GM23338 (cell line): ENCODE data around the gene IMMP2L. TPM values are rescaled to one million over a fixed set of nuclear protein-coding genes. Genes with fewer than 3 reads are reported as not detected.
A peak's percentile ranks its signal among the peaks of the same experiment; 100 is the strongest.

Experiments
- ATAC-seq: fragments of 200-7000 bp; cut with Tn5 transposase; 3 replicates; pipeline ENCODE4 v1.9.1; 2020
- DNase-seq: peaks from one replicate; pipeline ENCODE4 v3.0.0-alpha.2; 2015; ENCODE audit warnings: low spot score
- H2AFZ ChIP-seq: fragments of 200-600 bp; sonication (generic); 2 replicates; pipeline ENCODE4 v1.8.0; 2016; ENCODE audit warnings: antibody characterized with exemption, mild to moderate bottlenecking, moderate library complexity
- H3F3A ChIP-seq: fragments of 200-600 bp; sonication (generic); replicated peaks from 2 replicates; pipeline ENCODE4 v1.8.0; 2017; ENCODE audit warnings: antibody characterized with exemption, mixed run types, low read depth
- H3K27ac ChIP-seq: fragments of 200-600 bp; sonication (generic); 2 replicates; pipeline ENCODE4 v1.6.1; 2016; ENCODE audit warnings: low read depth
- H3K27me3 ChIP-seq: fragments of 200-600 bp; sonication (generic); 2 replicates; pipeline ENCODE4 v1.8.0; 2016; ENCODE audit warnings: mild to moderate bottlenecking, mixed run types, moderate library complexity; ENCODE audit not compliant: insufficient read depth
- H3K36me3 ChIP-seq: fragments of 200-600 bp; sonication (generic); 2 replicates; pipeline ENCODE4 v1.8.0; 2016; ENCODE audit warnings: mild to moderate bottlenecking; ENCODE audit not compliant: insufficient read depth
- H3K4me1 ChIP-seq: fragments of 200-600 bp; sonication (generic); 2 replicates; pipeline ENCODE4 v1.8.0; 2016; ENCODE audit warnings: mild to moderate bottlenecking, moderate library complexity; ENCODE audit not compliant: insufficient read depth
- H3K4me2 ChIP-seq: fragments of 200-600 bp; sonication (generic); 2 replicates; pipeline ENCODE4 v1.7.1; 2017; ENCODE audit warnings: mixed run types
- H3K4me3 ChIP-seq: fragments of 200-600 bp; sonication (generic); 2 replicates; pipeline ENCODE4 v1.6.1; 2016; ENCODE audit warnings: mixed run types
- H3K79me2 ChIP-seq: fragments of 200-600 bp; sonication (generic); replicated peaks from 2 replicates; pipeline ENCODE4 v1.8.0; 2017; ENCODE audit warnings: mild to moderate bottlenecking; ENCODE audit not compliant: insufficient read depth
- H3K9me2 ChIP-seq: fragments of 200-600 bp; sonication (generic); 2 replicates; pipeline ENCODE4 v1.8.0; 2017; ENCODE audit not compliant: insufficient read depth
- H4K20me1 ChIP-seq: fragments of 200-600 bp; sonication (generic); replicated peaks from 2 replicates; pipeline ENCODE4 v1.8.0; 2017; ENCODE audit warnings: mild to moderate bottlenecking; ENCODE audit not compliant: insufficient read depth
- H3K27ac Mint-ChIP-seq: 2 replicates; pipeline ENCODE4 v1.8.0; 2020; ENCODE audit warnings: inconsistent platforms, mild to moderate bottlenecking, moderate library complexity, mixed read lengths
- H3K27me3 Mint-ChIP-seq: 3 replicates; pipeline ENCODE4 v1.8.0; 2022; ENCODE audit warnings: low read depth, mild to moderate bottlenecking, moderate library complexity, mixed read lengths, inconsistent platforms; ENCODE audit not compliant: insufficient read depth, poor library complexity
- H3K36me3 Mint-ChIP-seq: 3 replicates; pipeline ENCODE4 v1.8.0; 2021; ENCODE audit warnings: low read depth, mild to moderate bottlenecking, inconsistent platforms, moderate library complexity, mixed read lengths
- H3K4me1 Mint-ChIP-seq: 3 replicates; pipeline ENCODE4 v1.8.0; 2020; ENCODE audit warnings: mild to moderate bottlenecking, inconsistent platforms, mixed read lengths
- H3K4me3 Mint-ChIP-seq: 3 replicates; pipeline ENCODE4 v1.8.0; 2021; ENCODE audit warnings: moderate library complexity, mild to moderate bottlenecking, inconsistent platforms, mixed read lengths
- H3K9me3 Mint-ChIP-seq: 3 replicates; pipeline ENCODE4 v1.8.0; 2020; ENCODE audit warnings: moderate library complexity, mild to moderate bottlenecking, inconsistent platforms, mixed read lengths
- CREB1 ChIP-seq: fragments of 250-450 bp; sonication (Bioruptor Pico); IDR thresholded peaks from 2 replicates; pipeline ENCODE4 v1.5.0; 2020; ENCODE audit warnings: low read depth, mild to moderate bottlenecking, moderate library complexity
- EZH2 ChIP-seq: fragments of 200-600 bp; sonication (generic); IDR thresholded peaks from one replicate; pipeline ENCODE4 v1.8.0; 2017; ENCODE audit warnings: antibody characterized with exemption, mild to moderate bottlenecking, low read depth; ENCODE audit not compliant: unreplicated experiment
- NANOG ChIP-seq: IDR thresholded peaks from 2 replicates; pipeline ENCODE4 v1.6.1; 2016; ENCODE audit warnings: antibody characterized with exemption, borderline replicate concordance
- POLR2AphosphoS5 ChIP-seq: IDR thresholded peaks from 2 replicates; pipeline ENCODE4 v1.6.1; 2016; ENCODE audit warnings: antibody characterized with exemption, low read depth
- STAT1 ChIP-seq: IDR thresholded peaks from one replicate; pipeline ENCODE4 v1.6.1; 2016; ENCODE audit warnings: antibody characterized with exemption; ENCODE audit not compliant: unreplicated experiment
- ZNF114 ChIP-seq: fragments of 250-450 bp; sonication (Bioruptor Pico); IDR thresholded peaks from 2 replicates; pipeline ENCODE4 v1.5.0; 2020; ENCODE audit warnings: mild to moderate bottlenecking, moderate library complexity
- ZNF331 ChIP-seq: fragments of 250-450 bp; sonication (Bioruptor Pico); IDR thresholded peaks from 2 replicates; pipeline ENCODE4 v1.5.0; 2020; ENCODE audit warnings: low read depth, mild to moderate bottlenecking, moderate library complexity
- polyA plus RNA-seq: library from polyadenylated mRNA; unstranded; fragments of >200 nt; fragmentation: Nextera tagmentation; extraction: Ambion mirVana; gene quantifications from 2 replicates; pipeline ENCODE4 v1.2.1, GENCODE V29; 2016
- total RNA-seq: library from RNA; depleted of rRNA; stranded (reverse); fragments of >200 nt; shearing (Covaris generic); gene quantifications from 2 replicates; pipeline ENCODE4 v1.2.3, GENCODE V29; 2014
- TF ChIP-seq, protein P1 (sequence below): IDR thresholded peaks from one replicate; pipeline ENCODE4 v1.6.1; 2018; ENCODE audit warnings: antibody characterized with exemption; ENCODE audit not compliant: unreplicated experiment
- TF ChIP-seq, protein P2 (sequence below): IDR thresholded peaks from 2 replicates; pipeline ENCODE4 v1.6.1; 2016; ENCODE audit warnings: antibody characterized with exemption

IMMP2L gene
- total and polyA plus RNA-seq, 2 experiments from 2014 or later = 7.3 to 14.0 TPM

DNA sequence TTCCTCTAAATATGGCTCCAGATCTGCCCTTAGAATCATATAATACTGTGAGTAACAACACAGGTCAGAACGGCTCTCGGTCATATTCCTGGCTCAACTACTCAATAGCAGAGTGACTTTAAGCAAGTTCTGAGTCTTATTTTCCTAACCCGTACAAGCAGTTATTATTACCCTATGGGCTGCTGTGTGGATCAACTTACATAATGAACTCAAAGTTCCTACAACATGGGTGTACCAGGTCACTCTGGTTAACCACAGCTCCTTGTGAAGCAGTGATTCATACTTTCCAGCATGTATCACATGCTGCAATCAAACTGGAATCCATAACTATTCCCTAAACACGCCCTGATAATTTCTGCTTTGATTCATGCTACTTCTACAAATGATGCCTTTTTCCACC lies 364.0 kb downstream of the IMMP2L start (continued):
- TF ChIP-seq, protein P1, sequence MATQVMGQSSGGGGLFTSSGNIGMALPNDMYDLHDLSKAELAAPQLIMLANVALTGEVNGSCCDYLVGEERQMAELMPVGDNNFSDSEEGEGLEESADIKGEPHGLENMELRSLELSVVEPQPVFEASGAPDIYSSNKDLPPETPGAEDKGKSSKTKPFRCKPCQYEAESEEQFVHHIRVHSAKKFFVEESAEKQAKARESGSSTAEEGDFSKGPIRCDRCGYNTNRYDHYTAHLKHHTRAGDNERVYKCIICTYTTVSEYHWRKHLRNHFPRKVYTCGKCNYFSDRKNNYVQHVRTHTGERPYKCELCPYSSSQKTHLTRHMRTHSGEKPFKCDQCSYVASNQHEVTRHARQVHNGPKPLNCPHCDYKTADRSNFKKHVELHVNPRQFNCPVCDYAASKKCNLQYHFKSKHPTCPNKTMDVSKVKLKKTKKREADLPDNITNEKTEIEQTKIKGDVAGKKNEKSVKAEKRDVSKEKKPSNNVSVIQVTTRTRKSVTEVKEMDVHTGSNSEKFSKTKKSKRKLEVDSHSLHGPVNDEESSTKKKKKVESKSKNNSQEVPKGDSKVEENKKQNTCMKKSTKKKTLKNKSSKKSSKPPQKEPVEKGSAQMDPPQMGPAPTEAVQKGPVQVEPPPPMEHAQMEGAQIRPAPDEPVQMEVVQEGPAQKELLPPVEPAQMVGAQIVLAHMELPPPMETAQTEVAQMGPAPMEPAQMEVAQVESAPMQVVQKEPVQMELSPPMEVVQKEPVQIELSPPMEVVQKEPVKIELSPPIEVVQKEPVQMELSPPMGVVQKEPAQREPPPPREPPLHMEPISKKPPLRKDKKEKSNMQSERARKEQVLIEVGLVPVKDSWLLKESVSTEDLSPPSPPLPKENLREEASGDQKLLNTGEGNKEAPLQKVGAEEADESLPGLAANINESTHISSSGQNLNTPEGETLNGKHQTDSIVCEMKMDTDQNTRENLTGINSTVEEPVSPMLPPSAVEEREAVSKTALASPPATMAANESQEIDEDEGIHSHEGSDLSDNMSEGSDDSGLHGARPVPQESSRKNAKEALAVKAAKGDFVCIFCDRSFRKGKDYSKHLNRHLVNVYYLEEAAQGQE = no peak
- TF ChIP-seq POLR2AphosphoS5 (no peak), EZH2 (no peak), ZNF331 (CRISPR knock-in tag) (no peak), CREB1 (CRISPR knock-in tag) (no peak)
- TF ChIP-seq, protein P2, sequence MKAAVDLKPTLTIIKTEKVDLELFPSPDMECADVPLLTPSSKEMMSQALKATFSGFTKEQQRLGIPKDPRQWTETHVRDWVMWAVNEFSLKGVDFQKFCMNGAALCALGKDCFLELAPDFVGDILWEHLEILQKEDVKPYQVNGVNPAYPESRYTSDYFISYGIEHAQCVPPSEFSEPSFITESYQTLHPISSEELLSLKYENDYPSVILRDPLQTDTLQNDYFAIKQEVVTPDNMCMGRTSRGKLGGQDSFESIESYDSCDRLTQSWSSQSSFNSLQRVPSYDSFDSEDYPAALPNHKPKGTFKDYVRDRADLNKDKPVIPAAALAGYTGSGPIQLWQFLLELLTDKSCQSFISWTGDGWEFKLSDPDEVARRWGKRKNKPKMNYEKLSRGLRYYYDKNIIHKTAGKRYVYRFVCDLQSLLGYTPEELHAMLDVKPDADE = no peak

DNA sequence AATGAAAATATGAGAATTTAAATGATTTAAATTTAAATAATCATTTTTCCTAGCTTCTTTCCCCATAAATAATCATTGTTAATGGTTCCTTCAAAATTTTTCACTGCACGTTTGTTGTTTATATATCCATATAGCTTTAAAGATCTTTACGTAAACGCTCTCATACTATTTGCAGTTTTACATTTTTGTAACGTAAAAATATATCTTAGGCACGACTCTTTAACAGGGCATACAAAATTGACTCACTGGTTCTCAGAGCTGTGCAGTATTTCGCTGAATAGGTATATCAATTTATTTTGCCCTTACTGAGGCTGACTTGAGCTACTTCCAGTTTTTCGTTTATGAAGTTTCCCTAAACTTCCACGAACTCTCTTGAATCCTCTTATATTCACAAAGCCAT lies 365.6 kb downstream of the IMMP2L start:
- H2AFZ ChIP-seq = no peak overlapping the region
- Mint-ChIP-seq H3K36me3 (no peaks in the 10 kb centered on the region), H3K27me3 (no peaks in the 10 kb centered on the region), H3K4me3 (no peak overlapping the region), H3K27ac (no peak overlapping the region), H3K9me3 (no peaks in the 10 kb centered on the region), H3K4me1 (peaks cover 15% of the 10 kb centered on the region)
- no peaks in the 10 kb centered on the region for H3F3A ChIP-seq
- DNase-seq (no peak), ATAC-seq (no peak)
- TF ChIP-seq STAT1 (no peak), ZNF331 (CRISPR knock-in tag) (no peak), CREB1 (CRISPR knock-in tag) (no peak)
- H3K4me3 ChIP-seq = no peak overlapping the region
- no peak overlapping the region for H3K27ac ChIP-seq
- no peaks in the 10 kb centered on the region for H3K27me3 ChIP-seq
- no peaks in the 10 kb centered on the region for H4K20me1 ChIP-seq
- no peaks in the 10 kb centered on the region for H3K36me3 ChIP-seq
- no peaks in the 10 kb centered on the region for H3K79me2 ChIP-seq
- no peak overlapping the region for H3K4me2 ChIP-seq
- H3K9me2 ChIP-seq = no peaks in the 10 kb centered on the region; the same call in 1 of the 2 replicates
- peaks cover 14% of the 10 kb centered on the region for H3K4me1 ChIP-seq

DNA sequence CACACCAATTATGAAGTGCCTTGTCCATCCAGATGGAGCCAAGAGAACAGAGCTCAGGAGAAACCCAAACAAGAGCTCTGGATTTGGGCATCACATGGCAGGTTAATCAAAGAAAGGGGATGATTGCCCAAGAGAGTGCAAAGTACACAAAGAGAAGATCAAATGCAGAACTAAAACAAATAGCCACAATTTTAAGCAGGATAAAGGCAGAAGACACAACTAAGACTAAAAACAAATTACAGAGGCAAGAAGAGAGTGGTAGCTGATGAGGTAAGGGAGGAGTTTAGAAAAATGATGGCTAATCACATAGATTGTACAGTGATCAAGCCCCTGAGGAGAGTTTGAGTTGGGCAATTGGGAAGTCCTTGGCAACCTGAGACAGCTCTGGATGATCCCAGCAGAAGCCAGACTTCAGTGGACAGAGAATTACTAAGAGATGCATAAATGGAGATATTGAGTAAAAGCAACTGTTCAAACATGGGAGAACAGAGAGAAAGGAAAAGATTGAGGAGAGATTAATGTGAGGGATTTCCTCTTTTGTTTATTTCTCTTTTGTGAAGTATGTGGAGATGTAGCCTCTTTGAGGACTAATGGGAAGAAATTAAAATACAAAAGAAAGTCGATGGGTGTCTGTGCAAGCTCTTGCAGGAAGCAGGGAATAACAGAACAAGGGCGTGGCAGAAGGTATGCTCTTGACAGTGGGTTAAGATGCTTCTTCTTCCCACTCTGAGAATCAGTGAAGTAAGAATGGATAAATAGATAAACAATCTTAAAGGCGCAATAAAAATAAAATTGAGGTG lies 369.5 kb downstream of the IMMP2L start:
- Histone ChIP-seq H3K4me3 (no peak overlapping the region), H3K4me2 (peak overlapping the region; percentile 6; the same call in 1 of the 2 replicates), H4K20me1 (no peaks in the 10 kb centered on the region), H3K9me2 (no peaks in the 10 kb centered on the region; the same call in 1 of the 2 replicates), H3K27me3 (no peaks in the 10 kb centered on the region), H2AFZ (no peak overlapping the region), H3K4me1 (peaks cover 14% of the 10 kb centered on the region), H3K27ac (no peak overlapping the region), H3K79me2 (no peaks in the 10 kb centered on the region), H3K36me3 (no peaks in the 10 kb centered on the region), H3F3A (no peaks in the 10 kb centered on the region)
- no peaks in the 10 kb centered on the region for H3K36me3 Mint-ChIP-seq
- ATAC-seq (no peak), DNase-seq (peak; percentile 27)
- H3K27ac Mint-ChIP-seq = no peak overlapping the region; the same call in 1 of the 2 replicates
- H3K9me3 Mint-ChIP-seq = no peaks in the 10 kb centered on the region
- no peak for TF ChIP-seq EZH2
- no peak for TF ChIP-seq ZNF114 (CRISPR knock-in tag)
- TF ChIP-seq ZNF331 (CRISPR knock-in tag) = no peak
- TF ChIP-seq NANOG = peak; percentile 43; the same call in 1 of the 2 replicates
- no peak for TF ChIP-seq POLR2AphosphoS5
- TF ChIP-seq, protein P2 = no peak
- peaks cover 13% of the 10 kb centered on the region for H3K4me1 Mint-ChIP-seq
- H3K4me3 Mint-ChIP-seq = no peak overlapping the region
- no peaks in the 10 kb centered on the region for H3K27me3 Mint-ChIP-seq
